ENCODE measurements around the gene ZSCAN31.

GRCh38 chr6:28337121-28337520, 1.2 kb upstream of the ZSCAN31 start:
- 0 out of 2 replicates have a peak, but pooled peaks have one; percentile 15 for TF ChIP-seq BCL6 (CRISPR knock-in tag; IDR thresholded peaks at IDR 0.05)
- TF ChIP-seq KLF6 (CRISPR knock-in tag; IDR thresholded peaks at IDR 0.05; ENCODE audit: borderline replicate concordance) = no peak
- no peak for TF ChIP-seq ZNF143 (CRISPR knock-in tag; IDR thresholded peaks at IDR 0.05)
- TF ChIP-seq FOXJ3 (CRISPR knock-in tag; IDR thresholded peaks at IDR 0.05) = no peak
- TF ChIP-seq SP1 (CRISPR knock-in tag; IDR thresholded peaks at IDR 0.05) = no peak
- 0 out of 2 replicates have a peak, but pooled peaks have one; percentile 10 for TF ChIP-seq POLR2AphosphoS5 (IDR thresholded peaks at IDR 0.05; ENCODE audit: control insufficient read depth, insufficient read depth, low read depth, low read length)
- no peak for TF ChIP-seq SETDB1 (IDR thresholded peaks at IDR 0.05; ENCODE audit: low read length)

All from K562 (cell line).